CD4-positive, alpha-beta T cell treated with Interleukin-21 for 1 hour (primary cell): Measurements from ENCODE around the gene POU2F1.

Source experiments
- DNase-seq: peaks from one replicate; pipeline ENCODE4 v3.0.0-alpha.2; 2020

The POU2F1 gene

DNA sequence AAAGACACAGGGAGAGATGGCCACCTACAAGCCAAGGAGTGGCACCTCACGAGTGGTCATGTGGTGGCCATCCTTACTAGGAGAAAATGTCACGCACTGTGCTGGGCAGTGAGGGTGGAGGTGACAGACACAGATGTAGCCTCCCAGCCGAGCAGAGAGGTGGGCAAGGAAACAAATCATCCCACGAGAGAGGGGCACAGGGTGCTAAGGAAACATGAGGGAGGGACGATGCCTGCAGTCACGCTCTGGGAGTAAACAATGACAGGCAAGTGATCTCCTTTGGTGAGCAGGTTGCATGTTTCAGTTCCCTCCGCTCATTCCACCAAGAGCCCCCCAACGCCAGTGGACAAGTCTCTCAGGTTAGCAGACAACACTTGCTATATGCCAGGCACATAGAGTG, 231.8 kb downstream of the POU2F1 start:
- no peak for DNase-seq

GRCh38 chr1:167453123-167453522, 232.4 kb downstream of the POU2F1 start:
- DNase-seq, result no peak

- peak; percentile 35 for DNase-seq
Observed at GRCh38 chr1:167454304-167454893, 233.7 kb downstream of the POU2F1 start.

- peak; percentile 84 for DNase-seq
Observed at GRCh38 chr1:167454894-167455785, 234.5 kb downstream of the POU2F1 start.

- DNase-seq, result peak; percentile 68
Observed at GRCh38 chr1:167455786-167456446, 235.2 kb downstream of the POU2F1 start.

DNA sequence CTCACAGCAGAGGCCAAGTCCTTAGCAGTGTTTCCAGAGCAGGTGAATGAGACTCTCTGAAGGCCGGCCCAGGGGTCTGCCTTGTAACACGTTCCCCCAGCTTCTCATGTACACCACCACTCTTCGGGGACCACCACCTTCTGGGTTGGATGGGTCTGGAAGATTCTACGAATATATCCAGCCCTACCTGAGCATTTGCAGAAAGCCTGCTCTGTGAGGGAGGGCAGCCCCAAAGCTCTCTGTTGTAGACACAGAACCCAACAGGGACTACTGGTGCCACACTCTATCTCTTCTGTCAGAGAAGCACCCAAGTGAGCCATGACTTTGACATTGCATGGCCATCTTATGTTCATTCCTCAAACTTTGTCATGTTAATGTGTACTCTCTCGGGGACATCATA, 235.8 kb downstream of the POU2F1 start:
- no peak for DNase-seq

GRCh38 chr1:167456926-167457325, 236.2 kb downstream of the POU2F1 start:
- DNase-seq, result no peak

DNA sequence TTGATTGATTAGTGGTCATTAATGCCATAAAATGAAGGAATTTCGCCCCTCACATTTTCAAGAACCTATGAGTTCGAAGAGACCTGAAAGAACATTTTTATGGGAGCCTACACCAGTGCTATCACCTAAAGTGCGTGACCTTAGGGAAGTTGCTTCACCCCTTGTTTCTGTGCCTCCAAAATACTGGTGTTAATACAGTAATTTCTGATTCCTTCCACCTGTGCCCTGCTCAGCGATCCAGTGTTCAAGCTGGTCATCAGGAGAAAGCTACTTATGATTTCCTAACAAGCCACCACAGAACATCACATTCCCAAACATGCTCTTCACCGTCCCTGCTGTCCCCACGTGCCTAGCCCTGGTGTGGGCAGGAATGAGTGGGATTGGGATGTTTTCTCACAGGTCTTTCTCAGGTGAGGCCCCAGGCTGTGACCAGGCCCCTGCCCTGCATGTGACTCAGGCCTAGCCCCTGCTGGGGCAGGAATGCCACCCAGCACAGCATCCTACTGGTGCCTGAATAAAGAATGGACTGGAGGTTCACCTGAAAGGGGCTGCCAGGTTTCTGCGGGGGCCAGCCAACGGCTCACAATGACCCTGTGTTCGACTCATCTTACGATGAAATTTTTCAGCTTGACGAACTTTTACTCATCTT, 237.4 kb downstream of the POU2F1 start:
- DNase-seq, result no peak

DNA sequence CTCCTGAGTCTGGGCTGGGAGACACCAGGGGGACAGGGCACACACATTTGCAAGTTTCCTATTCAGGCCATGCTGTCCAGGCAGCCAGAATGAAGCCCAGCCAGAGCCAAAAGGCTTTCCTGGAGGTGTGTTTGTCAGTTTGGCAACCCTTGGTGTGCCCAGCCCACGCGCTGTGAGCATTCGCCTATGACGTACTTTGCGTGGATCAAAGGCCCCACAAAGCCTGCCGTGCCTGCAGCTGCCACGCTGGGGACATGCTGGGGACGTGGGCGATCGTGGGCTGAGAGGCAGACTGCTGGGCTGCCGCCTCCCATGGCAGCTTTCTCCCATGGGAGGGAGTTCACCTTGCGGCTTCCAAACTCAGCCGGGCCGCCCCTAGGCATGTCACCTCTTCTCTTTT, 240.2 kb downstream of the POU2F1 start:
- peak; percentile 48 for DNase-seq

DNA sequence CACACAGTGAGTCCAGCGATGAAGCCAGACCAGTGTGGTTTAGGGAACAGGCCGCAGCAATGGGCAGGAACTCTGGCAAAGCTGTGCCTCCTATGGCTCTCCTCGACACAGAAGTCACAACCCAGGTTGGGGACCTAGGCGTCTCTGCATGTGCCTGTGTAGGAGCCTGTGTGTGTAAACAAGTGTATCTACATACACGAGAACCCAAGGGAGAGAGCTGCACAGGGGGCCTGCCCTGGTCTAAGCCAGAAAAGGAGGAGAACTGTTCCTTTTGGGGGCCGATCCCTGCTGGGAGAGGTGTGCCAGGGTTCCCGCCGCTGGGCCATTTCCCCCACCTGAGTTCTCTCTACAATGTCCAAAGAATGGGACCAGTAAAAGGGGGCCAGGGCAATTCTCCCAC, 241.7 kb downstream of the POU2F1 start:
- DNase-seq, result no peak

DNA sequence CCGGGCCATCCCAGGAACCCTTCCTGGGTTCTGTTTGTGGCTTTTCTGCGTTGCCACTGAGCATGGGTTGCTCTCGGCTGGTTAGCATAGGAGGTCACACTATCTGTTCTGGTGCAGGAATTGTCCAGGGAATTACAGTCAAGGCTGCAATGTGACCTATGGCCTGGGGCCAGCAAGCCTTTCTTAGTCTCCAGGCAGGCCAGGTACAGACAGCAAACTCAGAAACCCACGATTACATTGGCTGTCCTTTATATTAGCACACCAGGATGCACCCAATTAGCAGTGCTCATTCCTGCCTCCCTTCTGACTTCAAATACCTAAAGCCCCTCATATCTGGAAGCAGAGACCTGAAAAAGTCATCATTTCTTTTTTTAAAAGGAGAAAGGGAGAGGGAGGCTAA, 242.4 kb downstream of the POU2F1 start:
- DNase-seq, result no peak

DNA sequence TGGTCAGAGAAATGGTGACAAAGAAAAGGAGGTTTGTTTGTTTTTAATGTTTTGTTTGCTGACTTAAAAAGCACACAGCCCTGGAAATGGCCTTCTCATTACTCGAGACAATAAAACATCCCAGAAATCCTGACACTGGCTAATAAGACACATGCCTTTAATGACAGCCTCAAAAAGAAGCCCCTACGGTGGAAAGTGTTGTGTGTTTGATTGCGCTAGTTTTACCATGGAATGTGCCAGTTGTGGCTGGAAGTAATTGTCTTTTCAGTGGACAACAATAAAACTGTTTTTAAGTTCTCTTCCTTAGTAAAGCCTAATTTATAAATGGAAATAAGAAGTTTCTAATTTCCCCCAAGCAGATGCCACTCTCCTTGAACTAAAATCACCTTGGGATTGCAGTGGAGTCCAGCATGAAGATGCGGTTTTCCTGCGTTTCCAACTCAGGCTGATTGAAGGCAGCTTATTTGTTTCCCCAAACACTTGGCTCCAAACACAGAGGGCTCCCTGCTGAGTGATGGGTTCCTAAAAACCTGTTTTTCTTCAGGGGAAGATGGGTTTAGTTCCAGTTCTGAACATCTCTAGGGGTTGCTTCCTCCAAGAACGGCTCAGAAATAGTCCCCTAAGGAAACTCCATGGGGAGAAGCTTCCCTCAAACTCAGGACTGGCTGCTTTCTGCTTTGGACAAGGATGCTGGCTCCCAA, 243.3 kb downstream of the POU2F1 start:
- DNase-seq, result no peak

DNA sequence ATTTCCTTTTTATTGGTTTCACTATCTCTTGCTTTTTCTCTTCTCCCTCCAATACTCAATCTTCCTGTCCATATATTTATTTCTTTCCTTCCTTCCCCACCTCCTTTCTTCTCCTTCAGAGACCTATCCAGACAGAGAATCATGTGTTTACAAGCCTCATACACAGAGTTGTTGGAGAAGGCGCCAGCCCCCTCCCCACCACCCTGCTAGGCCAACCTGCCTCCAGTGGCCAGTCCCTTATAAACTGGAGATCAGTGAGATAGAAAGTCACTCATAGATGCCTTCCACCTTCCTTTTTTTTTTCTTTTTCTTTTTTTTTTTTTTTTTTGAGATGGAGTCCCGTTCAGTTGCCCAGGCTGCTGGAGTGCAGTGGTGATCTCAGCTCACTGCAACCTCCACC, 244.3 kb downstream of the POU2F1 start:
- no peak for DNase-seq

DNA sequence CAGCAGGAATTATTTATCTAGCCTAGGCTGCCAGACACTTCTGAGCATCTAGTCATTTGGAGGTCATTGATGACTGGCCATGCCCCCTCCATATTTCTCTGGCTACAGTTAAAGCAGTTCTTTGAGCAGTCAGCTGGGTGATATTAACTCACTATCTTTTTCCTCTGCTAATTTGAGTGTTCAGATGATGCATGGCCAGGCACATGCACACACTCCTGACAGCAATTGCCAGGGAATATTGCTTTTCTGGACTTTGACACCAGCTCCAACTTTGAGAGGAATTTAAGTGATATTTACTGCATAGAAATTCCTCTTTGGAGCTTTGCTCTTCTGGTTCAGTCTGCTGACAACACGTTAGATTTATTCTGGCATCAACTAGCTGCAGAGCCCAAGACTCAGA, 245.1 kb downstream of the POU2F1 start:
- no peak for DNase-seq

GRCh38 chr1:167467126-167467710, 246.5 kb downstream of the POU2F1 start:
- DNase-seq, result no peak

- no peak for DNase-seq
Observed at GRCh38 chr1:167467752-167468151, 247.1 kb downstream of the POU2F1 start.

- DNase-seq, result no peak
Observed at GRCh38 chr1:167469280-167469965, 248.7 kb downstream of the POU2F1 start.

DNA sequence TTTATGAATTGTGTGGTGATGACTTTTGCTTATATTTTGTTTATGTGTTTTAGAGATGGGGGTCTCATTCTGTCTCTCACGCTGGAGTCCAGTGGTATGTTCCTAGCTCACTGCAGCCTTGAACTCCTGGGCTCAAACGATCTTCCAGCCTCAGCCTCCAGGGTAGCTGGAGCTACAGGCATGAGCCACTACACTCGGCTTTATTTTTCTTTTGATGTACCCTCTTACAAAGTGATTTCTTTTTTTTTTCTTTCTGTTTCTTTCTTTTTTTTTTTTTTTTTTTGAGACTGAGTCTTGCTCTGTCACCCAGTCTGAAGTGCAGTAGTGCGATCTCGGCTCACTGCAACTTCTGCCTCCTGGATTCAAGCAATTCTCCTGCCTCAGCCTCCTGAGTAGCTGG, 250.9 kb downstream of the POU2F1 start:
- no peak for DNase-seq

DNA sequence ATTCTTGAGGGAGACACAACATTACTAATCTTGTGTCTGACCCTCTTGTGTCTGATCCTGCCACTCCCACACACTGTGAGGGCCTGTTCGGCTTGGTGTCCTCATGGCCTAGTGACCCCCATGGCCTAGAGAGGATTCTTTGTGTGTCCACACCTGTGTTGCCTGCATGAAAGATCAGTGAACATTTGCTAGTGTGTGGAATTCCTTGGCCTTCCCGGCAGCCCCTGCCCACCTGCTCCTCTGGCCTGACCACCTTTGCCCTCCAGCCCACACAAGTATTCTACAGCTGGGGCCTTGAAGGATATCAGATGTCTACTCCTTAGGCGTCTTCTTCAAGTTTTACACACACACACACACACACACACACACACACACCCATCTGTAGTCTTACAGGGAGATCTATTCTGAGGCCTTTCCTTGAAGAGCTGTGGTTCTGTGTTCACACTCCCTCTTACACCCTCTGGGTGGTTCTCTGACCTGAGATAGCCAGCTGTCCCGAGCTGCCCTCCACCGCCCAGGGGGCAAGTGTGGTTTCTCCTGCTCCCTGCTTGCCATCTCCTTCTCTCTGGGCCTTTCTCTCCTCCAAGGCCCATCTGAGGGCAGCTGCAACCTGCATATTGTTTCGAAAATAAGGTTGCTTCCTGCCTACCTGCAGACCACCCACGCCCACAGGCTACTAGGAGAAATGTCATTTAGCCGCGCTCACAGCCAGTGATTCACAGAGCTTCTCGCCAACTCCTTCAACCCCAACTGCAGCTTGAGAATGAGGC, 252.3 kb downstream of the POU2F1 start:
- no peak for DNase-seq

DNA sequence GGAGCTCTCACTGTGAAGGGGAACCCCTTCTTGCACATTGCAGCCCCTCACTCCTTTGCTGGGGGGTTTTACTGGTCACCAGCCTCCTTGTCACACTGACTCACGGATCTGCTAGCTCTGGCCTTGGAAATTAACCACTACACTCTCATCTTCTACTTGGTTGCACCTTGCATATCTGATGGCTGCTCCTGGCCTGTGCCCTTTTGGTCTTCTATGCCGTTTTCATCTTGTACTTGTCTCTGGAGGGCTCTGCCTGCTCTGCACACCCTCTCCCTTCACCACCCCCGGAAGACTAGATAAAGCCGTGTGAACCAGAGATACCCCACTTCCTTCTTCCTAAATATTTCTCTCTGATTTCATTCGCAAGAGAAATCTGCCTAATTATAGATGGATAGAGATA, 253.1 kb downstream of the POU2F1 start:
- DNase-seq, result no peak

GRCh38 chr1:167474191-167474641, 253.5 kb downstream of the POU2F1 start:
- peak; percentile 64 for DNase-seq
